ENCODE results near the gene TH.

DNA sequence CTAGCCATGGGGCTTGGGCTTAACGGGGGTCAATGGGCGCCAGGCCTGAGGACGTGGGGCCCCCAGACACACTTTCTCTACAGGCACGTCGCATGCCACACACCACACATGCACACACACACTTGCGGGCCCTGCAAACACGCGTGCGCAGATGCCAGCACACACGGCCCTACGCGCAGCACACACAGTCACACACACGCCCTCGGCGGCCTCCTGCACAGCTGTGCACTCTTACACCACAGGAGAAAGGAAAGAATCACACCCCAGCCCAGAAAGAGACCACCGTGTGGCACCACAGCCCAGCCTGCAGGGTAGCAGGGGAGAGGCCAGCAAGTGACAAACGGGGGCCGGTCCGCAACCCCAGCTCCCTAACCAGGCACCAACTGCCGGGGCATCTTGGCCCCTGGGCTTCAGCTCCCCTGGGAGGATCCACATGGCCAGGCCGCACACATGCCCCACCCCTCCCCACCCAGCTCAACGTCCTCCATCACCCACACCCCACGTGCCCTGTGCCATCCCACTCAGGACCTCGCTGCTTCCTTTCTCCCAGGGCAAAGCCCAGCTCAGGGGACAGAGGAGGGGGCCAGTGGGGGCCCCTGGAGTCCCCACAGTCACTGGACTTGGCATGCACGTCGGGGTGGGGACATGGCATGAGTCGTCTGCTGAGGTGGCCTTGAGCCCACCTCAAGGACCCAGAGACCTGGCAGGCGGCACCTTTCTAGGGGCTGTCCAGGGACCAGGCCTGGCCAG is 26.3 kb upstream of the TH start:
- TF ChIP-seq, protein P1, sequence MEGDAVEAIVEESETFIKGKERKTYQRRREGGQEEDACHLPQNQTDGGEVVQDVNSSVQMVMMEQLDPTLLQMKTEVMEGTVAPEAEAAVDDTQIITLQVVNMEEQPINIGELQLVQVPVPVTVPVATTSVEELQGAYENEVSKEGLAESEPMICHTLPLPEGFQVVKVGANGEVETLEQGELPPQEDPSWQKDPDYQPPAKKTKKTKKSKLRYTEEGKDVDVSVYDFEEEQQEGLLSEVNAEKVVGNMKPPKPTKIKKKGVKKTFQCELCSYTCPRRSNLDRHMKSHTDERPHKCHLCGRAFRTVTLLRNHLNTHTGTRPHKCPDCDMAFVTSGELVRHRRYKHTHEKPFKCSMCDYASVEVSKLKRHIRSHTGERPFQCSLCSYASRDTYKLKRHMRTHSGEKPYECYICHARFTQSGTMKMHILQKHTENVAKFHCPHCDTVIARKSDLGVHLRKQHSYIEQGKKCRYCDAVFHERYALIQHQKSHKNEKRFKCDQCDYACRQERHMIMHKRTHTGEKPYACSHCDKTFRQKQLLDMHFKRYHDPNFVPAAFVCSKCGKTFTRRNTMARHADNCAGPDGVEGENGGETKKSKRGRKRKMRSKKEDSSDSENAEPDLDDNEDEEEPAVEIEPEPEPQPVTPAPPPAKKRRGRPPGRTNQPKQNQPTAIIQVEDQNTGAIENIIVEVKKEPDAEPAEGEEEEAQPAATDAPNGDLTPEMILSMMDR (IDR thresholded peaks at IDR 0.05), result no peak
- TF ChIP-seq EZH2 (IDR thresholded peaks at IDR 0.05; ENCODE audit: borderline replicate concordance, insufficient read depth, low read depth, low read length, poor library complexity, severe bottlenecking), result no peak
